ENCODE measurements around the gene FOXL3. TPM values are rescaled to one million over a fixed set of nuclear protein-coding genes. Genes with fewer than 3 reads are reported as not detected.

The FOXL3 gene
- total RNA-seq, 3 donors from 2014 or later (not counting 1 experiment from before 2014, with no cell fraction given), result not detected

- ATAC-seq (no peak), DNase-seq (no peak)
- 92% methylated on average over 20 of the region's 20 CpGs for WGBS (ENCODE audit: insufficient coverage)
- Histone ChIP-seq H3K4me1 (ENCODE audit: control insufficient read depth, insufficient read depth, low read length) (peaks cover 8% of the 10 kb centered on the region), H3K27ac (ENCODE audit: low read length) (no peak overlapping the region), H3K4me3 (ENCODE audit: low read length) (no peak overlapping the region), H3K27me3 (ENCODE audit: control insufficient read depth, insufficient read depth, low read length) (no peaks in the 10 kb centered on the region), H3K36me3 (ENCODE audit: control insufficient read depth, insufficient read depth, low read length) (no peaks in the 10 kb centered on the region), H3K9me3 (ENCODE audit: control insufficient read depth, insufficient read depth, low read length) (peaks cover 3% of the 10 kb centered on the region)
- TF ChIP-seq, protein P1, sequence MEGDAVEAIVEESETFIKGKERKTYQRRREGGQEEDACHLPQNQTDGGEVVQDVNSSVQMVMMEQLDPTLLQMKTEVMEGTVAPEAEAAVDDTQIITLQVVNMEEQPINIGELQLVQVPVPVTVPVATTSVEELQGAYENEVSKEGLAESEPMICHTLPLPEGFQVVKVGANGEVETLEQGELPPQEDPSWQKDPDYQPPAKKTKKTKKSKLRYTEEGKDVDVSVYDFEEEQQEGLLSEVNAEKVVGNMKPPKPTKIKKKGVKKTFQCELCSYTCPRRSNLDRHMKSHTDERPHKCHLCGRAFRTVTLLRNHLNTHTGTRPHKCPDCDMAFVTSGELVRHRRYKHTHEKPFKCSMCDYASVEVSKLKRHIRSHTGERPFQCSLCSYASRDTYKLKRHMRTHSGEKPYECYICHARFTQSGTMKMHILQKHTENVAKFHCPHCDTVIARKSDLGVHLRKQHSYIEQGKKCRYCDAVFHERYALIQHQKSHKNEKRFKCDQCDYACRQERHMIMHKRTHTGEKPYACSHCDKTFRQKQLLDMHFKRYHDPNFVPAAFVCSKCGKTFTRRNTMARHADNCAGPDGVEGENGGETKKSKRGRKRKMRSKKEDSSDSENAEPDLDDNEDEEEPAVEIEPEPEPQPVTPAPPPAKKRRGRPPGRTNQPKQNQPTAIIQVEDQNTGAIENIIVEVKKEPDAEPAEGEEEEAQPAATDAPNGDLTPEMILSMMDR (IDR thresholded peaks at IDR 0.05), result no peak
- Mint-ChIP-seq H3K4me1 (no peaks in the 10 kb centered on the region), H3K36me3 (no peaks in the 10 kb centered on the region), H3K9me3 (peaks cover 0 to 2% of the 10 kb centered on the region in 2 donors), H3K27ac (no peak overlapping the region), H3K4me3 (no peak overlapping the region), H3K27me3 (ENCODE audit: low read depth in 2 of 2) (peaks cover 0 to 8% of the 10 kb centered on the region in 2 donors)
- intact Hi-C loops (cut with micrococcal nuclease), result no loop called here
Measured at GRCh38 chr7:325051-325798, 35.3 kb downstream of the FOXL3 start.

DNA sequence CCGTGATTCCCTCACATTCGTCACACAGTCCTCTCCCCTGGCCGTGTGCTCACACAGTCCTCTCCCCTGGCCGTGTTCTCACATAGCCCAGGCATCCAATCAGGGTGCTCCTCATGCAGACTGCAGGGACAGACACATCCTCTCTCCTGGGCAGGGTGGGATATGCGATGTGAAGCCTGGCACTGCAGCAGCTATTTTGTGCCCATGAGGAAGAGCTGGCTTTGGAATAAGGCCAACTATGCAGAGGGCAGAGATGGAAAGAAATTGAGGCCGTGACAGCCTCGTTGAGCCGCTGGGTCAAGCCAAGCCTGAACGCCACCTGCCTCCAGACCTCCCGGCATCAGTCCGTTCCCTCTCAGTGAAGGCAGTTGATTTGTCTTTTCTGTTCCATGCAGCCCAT, 35.8 kb downstream of the FOXL3 start:
- H3K9me3 ChIP-seq (ENCODE audit: control insufficient read depth, insufficient read depth, low read length), result peaks cover 3% of the 10 kb centered on the region
- Mint-ChIP-seq H3K9me3 (peaks cover 0 to 2% of the 10 kb centered on the region in 2 donors), H3K4me1 (no peaks in the 10 kb centered on the region), H3K36me3 (no peaks in the 10 kb centered on the region), H3K27me3 (ENCODE audit: low read depth in 2 of 2) (peaks cover 0 to 6% of the 10 kb centered on the region in 2 donors), H3K27ac (no peak overlapping the region), H3K4me3 (no peak overlapping the region)
- no peak overlapping the region for H3K27ac ChIP-seq (ENCODE audit: low read length)
- no peaks in the 10 kb centered on the region for H3K36me3 ChIP-seq (ENCODE audit: control insufficient read depth, insufficient read depth, low read length)
- H3K4me1 ChIP-seq (ENCODE audit: control insufficient read depth, insufficient read depth, low read length), result peaks cover 8% of the 10 kb centered on the region
- H3K27me3 ChIP-seq (ENCODE audit: control insufficient read depth, insufficient read depth, low read length), result no peaks in the 10 kb centered on the region
- no peak overlapping the region for H3K4me3 ChIP-seq (ENCODE audit: low read length)
- DNase-seq (no peak), ATAC-seq (no peak)
- TF ChIP-seq, protein P1 (IDR thresholded peaks at IDR 0.05), result no peak
- intact Hi-C loops (cut with micrococcal nuclease), result no loop called here
- 94% methylated on average over 11 of the region's 11 CpGs for WGBS (ENCODE audit: insufficient coverage)

- peaks cover 3% of the 10 kb centered on the region for H3K9me3 ChIP-seq (ENCODE audit: control insufficient read depth, insufficient read depth, low read length)
- Mint-ChIP-seq H3K27me3 (ENCODE audit: low read depth in 2 of 2) (peaks cover 0 to 10% of the 10 kb centered on the region in 2 donors), H3K4me1 (no peaks in the 10 kb centered on the region), H3K36me3 (no peaks in the 10 kb centered on the region), H3K9me3 (peaks cover 0 to 2% of the 10 kb centered on the region in 2 donors), H3K27ac (no peak overlapping the region), H3K4me3 (no peak overlapping the region)
- intact Hi-C loops (cut with micrococcal nuclease), result no loop called here
- WGBS (ENCODE audit: insufficient coverage), result 96% methylated on average over 9 of the region's 9 CpGs
- no peaks in the 10 kb centered on the region for H3K27me3 ChIP-seq (ENCODE audit: control insufficient read depth, insufficient read depth, low read length)
- H3K27ac ChIP-seq (ENCODE audit: low read length), result no peak overlapping the region
- ATAC-seq (no peak), DNase-seq (no peak)
- H3K36me3 ChIP-seq (ENCODE audit: control insufficient read depth, insufficient read depth, low read length), result no peaks in the 10 kb centered on the region
- H3K4me1 ChIP-seq (ENCODE audit: control insufficient read depth, insufficient read depth, low read length), result peaks cover 8% of the 10 kb centered on the region
- H3K4me3 ChIP-seq (ENCODE audit: low read length), result no peak overlapping the region
- TF ChIP-seq, protein P1 (IDR thresholded peaks at IDR 0.05), result no peak
Measured at GRCh38 chr7:326273-326672, 36.3 kb downstream of the FOXL3 start.
